Colon (tissue), 2 donors: Measurements from ENCODE around the gene FRMD1.

Source experiments
- FAIRE-seq: peaks from 2 replicates; lab custom pipeline; 2012; peaks lifted over from hg19 to GRCh38; lab: Jason Lieb, UNC
- donor health status: control.
- donor health status: control.

Gene FRMD1

DNA sequence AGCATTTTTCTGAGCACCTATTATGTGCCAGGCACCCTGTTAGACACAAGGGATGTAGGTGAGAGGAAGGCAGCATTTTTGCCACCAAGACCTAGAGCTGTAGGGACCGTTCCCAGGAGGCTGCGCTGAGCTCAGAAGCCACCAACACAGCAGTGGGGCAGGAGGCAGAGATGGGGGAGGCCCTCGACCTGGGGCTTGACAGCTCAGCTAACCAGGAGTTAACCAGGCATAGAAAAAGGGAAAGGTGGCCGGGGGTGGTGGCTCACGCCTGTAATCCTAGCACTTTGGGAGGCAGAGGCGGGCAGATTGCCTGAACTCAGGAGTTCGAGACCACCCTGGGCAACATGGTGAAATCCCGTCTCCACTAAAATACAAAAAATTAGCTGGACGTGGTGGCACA lies 52.1 kb downstream of the FRMD1 start:
- FAIRE-seq: no peak

- FAIRE-seq: peak; percentile 61
Measured at GRCh38 chr6:168025831-168026710, 52.9 kb downstream of the FRMD1 start.

GRCh38 chr6:168024951-168025510 lies 54.0 kb downstream of the FRMD1 start:
- no peak for FAIRE-seq

DNA sequence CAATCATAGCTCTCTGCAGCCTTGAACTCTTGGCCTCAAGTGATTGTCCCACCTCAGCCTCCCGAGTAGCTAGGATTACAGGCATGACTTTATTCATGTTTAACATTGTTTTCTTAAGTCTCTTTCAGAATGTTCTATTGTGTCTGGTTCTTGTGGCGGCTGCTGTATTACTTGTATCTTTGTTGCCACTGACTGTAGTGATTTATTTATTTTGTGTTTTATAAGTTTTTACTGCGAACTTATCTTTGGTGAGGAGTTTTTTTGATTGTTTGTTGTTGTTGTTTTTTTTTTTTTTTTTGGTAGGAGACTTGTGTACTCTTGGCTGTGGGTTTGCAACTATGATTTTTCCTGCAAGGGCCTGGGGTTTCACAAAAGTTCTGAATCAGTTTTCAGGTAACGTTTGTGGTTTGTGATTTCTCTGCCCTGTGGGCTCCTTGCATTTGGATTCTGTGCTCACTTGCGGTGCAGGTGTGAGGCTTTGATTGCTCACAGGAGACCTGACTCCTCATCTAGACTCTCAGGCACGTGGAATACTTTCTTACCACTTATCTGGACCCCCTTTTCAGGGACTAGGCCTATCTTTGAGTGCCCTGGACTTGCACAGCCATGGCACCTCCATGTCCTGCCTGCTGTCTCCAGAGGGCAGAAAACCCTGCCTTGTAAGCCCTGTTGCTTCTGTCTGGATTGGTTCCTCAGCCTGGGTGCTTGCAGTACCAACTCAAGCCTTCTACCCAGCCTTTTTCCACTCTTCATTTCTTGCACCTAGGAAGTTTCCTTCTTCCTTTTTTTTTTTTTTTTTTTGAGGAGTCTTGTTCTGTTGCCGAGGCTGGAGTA lies 56.3 kb downstream of the FRMD1 start:
- no peak for FAIRE-seq

DNA sequence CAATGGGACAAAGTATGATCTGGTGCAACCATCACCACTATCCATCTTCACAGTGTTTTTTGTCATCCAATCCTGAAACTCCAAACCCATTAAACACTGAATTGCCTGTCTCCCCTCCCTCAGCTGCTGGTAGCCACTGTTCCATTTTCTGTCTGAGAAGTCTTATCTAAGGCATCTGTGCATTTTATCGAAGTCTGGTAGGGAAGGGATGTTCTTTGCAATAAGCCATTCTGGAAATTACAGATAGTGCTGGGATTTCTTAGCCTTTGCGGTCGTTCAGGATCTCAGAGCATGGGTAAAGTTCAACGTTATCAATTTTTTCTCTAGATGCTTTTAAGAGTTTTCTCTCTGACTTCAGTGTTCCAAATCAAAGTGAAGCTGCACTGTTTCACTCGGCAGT lies 57.4 kb downstream of the FRMD1 start:
- no peak for FAIRE-seq

GRCh38 chr6:168020242-168020641 lies 58.8 kb downstream of the FRMD1 start:
- no peak for FAIRE-seq

- FAIRE-seq: no peak
Measured at GRCh38 chr6:168018664-168019063, 60.3 kb downstream of the FRMD1 start.

- FAIRE-seq: no peak
Measured at GRCh38 chr6:168017629-168018028, 61.4 kb downstream of the FRMD1 start.

- FAIRE-seq: no peak
Measured at GRCh38 chr6:168016721-168017525, 62.1 kb downstream of the FRMD1 start.

DNA sequence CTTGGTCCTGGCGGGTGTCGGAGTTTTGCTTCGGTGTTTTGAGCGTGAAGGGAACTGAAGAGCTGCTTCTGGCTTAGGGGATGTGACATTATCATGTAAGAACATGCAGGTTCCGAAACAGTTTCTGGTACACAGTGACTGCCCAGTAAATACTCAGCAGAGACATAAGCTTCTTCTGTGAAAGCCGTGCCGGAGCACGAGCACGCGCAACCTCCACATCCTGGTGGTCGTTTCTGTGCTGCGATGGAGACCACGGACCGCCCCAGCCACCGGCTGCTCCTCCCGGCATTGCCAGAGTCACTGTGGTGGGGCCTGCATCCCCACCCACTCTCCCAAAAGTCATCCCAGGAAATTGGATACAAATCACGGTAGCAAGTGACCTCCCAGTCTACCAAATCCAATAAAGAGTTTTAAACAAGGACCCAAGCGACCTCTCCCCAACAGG lies 62.8 kb downstream of the FRMD1 start:
- no peak for FAIRE-seq

GRCh38 chr6:168015482-168016175 lies 63.4 kb downstream of the FRMD1 start:
- no peak for FAIRE-seq

DNA sequence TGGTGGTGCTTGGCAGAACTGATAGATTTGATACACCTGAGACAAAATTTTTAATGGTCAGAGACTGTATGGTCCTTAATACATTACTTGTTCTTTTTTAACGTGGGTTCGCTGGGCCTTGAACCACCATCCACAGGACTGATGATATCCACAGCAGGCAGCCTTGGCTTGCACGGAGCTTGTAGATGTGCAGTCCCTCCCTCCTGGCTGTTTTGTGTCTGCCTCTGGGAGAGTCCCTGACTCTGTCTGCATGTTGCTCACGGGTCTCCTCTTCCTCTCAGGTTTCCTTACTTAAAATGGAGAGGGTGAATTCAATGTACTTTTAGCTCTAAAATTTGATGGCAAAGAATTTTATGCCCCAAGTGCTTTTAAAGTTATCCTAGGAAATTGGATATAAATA lies 64.0 kb downstream of the FRMD1 start:
- FAIRE-seq: no peak

GRCh38 chr6:168014428-168014827 lies 64.6 kb downstream of the FRMD1 start:
- no peak for FAIRE-seq

DNA sequence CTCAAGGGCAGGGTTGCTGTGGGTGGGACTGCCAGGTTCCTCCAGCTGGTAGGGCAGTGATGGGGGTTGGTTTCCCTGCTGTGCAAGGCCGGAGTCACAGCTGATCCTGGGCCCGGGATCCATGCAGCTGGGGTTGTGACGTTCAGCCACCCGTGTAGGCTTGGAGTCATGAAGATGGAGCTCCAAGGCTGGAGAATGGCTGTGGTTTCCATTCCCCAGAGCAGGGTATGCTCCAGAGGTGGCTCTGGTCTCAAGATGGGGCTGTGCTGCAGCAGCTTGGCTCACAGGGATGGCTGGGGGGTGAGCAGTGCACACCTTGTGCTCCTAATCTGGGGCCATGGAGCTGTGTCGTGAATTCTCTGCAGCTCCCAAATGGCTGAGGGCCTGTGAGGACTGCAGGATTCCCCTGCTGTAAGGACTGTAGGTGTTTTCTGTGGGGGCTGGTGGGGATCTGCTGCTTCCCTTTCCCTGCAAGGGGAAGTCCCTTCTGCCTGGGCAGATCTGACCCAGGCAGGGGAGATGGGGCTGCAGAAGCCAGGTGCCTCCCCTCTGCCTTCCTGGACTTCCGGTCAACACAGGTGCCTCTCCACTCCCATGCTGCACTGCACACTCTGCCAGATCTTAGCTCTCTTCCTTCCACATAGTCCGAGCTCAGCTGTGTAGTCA lies 65.6 kb downstream of the FRMD1 start:
- no peak for FAIRE-seq

DNA sequence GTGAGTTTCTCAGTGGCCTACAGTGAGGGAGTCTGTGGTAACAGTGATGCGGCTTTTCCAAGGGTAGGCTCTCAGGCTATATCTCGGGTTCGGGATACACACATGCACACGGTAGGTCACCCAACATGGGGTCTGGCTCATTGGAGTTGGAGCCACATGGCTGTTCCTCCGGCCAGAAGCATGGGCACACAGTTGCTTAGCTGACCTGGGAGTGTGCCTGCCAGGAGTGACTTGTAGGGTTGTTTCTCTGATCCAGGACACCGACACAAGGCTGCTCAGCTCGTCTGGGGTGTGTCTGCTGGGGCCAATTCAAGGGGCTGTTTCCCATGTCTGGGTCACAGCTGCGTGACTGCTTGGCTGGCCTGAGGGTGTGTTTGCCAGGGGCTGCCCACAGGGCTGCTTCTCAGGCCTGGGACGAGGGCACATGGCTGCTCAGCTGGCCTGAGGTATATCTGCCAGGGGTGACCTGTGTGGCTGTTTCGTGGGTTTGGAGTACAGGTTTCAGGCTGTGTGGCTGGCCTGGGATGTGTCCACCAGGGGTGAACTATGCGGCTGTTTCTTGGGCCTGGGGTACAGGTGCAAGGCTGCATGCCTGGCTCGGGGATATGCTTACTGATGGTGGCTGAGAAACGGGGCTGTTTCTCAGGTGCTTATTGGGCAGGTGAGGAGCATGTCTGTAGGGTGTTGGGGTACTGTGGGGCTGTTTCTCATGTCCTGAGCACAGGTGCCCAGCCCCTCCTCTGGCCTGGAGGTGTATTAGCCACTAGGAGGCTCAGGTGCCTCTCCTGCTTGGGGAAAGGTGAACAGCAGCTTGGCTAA lies 66.4 kb downstream of the FRMD1 start:
- FAIRE-seq: no peak

DNA sequence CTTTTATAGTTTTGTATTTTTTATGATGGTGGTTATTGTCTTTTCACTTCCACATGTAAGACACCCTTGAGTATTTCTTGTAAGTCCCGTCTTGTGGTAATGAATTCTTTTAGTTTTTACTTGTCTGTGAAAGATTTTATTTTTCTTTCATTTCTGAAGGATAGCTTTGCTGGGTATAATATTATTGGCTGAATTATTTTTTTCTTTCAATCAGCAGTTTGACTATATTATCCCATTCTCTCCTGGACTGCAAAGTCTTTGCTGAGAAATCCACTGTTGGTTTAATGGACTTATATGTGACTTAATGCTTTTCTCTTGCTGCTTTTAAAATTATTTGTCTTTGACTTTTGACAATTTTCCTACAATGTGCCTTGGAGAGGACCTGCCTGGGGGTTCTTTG lies 67.7 kb downstream of the FRMD1 start:
- no peak for FAIRE-seq

DNA sequence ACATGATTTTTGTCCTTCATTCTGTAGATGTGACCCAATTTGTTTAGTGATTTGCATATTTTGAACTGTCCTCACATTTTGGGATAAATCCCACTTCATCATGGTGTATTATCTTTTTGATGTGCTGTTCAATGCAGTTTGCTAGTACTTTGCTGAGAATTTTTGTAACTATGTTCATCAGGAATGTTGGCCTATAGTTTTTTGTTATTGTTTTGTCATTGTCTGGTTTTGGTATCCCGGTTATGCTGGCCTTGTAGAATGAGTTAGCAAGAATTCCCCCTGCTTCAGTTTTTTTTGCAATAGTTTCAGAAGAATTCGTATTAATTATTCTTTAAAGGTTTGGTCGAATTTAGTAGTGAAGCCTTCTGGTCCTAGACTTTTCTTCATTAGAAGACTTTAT lies 69.7 kb downstream of the FRMD1 start:
- no peak for FAIRE-seq

DNA sequence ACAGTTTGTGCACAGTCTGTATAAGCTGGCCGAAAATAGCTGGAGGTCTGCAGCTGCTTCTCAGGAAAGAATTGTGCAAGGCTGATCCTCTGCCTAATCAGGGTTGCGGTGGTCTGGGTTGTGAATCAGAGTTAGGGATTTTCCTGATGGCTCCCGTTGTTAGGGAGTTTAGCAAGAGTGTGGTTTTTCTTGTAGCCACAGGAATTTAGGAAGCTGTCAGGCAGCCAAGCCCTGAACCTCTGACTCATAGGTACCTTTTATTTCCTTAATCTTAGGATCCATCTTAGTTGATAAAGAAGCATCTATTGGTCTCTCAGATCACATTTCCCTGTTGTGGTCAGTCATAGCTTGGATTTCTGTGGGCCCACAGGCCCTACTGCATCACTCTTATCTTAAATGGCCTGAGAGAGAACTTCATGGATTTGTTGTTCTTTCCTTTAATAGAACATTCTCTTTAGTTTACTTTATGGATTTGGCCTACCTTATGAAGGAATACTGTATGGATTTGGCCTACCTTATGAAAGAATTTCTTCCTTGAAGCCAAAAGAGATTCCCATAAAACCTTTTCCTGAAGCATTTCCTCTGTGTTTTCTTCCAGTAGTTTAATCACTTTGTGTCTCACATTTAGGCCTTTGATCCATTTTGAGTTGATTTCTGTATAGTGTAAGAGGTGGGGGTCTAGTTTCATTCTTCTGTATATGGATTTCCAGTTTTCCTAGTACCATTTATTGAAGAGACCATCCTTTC lies 71.2 kb downstream of the FRMD1 start:
- FAIRE-seq: no peak

DNA sequence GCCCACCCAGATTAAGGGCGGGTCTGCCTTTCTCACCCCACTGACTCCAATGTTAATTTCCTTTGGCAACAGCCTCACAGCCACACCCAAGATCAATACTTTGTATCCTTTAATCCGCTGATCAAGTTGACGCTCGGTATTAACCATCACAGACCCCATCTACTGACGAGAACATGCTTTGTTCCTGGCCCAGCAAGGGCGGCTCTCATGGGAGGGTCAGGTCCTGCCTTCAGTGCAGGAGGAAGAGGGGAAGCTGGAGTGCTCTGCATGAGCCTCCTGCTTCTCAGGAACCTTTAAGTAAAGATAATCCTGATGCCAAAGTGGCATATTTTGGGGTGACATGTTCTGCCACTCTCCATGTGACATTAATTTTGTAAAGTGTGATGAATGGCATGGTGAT lies 73.2 kb downstream of the FRMD1 start:
- FAIRE-seq: no peak
